ENCODE measurements around the gene CHN1.

GRCh38 chr2:174874085-174874484 is 131.1 kb downstream of the CHN1 start:
- TF ChIP-seq POLR2A (IDR thresholded peaks at IDR 0.05; ENCODE audit: low read depth, low read length), result no peak
- TF ChIP-seq TAF1 (IDR thresholded peaks at IDR 0.05; ENCODE audit: borderline replicate concordance, low read depth, low read length), result no peak
- TF ChIP-seq POLR2AphosphoS5 (IDR thresholded peaks at IDR 0.05; ENCODE audit: low read depth, low read length), result no peak
